GF-D8 (cell line): ENCODE measurements around the gene PRR29.
"Not testable (repeated sequence)": the region's sequence is repeated elsewhere in the genome, so short reads cannot be mapped to it uniquely, and the experiment has no call there.

Source experiments
- DNase-seq: peaks from one replicate; lab custom pipeline; 2025; lab: John Stamatoyannopoulos, UW

Gene PRR29

GRCh38 chr17:63974594-63975192 lies 23.5 kb upstream of the PRR29 start:
- DNase-seq, result no peak

DNA sequence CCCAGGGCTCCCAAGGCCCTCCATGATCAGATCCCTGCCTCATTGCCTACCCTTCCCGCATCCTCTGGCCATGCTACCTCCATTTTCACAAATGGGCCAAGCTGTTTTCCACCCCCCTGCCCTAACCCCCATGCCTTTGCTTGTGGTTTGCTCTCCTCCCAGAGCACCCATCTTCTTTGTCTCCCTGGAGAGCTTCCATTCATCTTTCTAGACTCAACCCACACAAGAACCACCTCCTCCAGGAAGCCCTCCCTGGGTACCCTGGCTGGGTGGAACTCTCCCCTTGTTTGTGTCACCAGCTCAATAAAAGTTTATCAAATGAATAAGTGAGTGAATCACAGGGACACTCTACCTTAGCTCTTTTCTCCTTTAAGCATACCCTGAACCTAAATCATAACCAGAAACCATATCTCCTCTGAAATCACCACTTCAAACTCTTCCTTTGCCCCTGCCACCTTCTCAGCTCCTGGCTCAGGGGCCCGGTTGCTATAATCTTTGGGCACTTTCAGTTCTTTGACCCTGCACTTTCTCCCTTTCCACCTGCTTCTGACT lies 22.5 kb upstream of the PRR29 start:
- no peak for DNase-seq

DNA sequence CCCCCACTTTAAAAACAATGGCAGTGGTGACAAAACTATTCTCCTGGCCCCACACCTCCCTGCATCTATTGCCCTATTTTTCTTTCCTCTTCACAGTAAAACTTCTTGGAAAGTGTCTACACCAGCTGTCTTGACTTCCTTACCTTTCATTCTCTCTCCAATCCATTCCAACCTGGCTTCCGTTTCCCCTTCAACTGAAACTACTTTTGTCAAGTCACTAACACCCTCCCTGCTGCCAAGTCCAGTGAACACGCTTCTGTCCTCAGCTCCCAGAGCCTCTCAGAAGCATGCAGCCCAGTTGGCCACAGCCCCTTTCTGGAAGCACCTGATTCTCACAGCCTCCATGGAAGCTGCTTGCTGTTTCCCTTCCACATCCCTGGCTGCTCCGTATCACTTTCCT lies 21.4 kb upstream of the PRR29 start:
- DNase-seq, result no peak

DNA sequence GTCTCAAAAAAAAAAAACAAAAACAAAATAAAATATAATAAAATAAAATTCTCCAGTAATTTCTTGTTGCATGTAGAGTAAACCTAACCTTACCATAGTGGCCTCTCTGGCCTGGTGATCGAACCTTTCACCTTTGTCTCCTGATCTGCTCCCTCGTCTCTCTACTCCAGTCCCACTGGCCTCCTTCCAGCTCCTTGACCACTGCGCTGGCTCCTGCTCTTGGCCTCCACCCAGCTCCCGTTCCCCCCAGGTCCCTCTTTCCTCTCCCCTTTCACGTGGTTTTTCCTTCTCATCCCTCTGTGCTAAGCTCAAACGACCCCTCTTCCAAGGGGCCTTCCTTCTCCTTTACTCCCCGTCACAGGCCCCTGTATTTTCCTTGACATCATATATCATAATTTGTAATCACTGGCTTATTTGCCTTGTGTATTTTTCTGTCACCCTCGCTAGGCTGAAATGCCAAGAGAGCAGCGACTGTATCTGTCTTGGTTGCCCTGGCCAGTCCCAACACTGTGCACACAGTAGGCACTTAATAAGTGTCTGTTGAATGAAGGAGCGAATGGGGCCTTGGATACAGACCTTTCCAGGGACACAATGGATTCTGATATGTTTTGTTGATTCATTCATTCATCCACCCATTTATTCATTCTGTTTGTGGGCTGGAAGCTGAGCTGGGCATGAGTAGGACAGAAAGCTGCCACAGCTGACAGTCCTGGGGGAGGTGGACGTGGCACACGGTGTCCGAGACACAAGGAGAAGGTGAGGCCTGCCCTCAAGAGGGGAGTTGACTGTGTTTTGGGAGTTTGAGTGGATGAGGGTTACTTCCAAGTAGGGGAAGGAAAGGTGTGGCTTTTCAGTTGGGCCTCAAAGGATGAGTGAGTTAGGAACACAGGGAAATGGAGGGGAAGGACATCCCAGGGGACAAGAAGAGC lies 19.6 kb upstream of the PRR29 start:
- DNase-seq, result no peak

DNA sequence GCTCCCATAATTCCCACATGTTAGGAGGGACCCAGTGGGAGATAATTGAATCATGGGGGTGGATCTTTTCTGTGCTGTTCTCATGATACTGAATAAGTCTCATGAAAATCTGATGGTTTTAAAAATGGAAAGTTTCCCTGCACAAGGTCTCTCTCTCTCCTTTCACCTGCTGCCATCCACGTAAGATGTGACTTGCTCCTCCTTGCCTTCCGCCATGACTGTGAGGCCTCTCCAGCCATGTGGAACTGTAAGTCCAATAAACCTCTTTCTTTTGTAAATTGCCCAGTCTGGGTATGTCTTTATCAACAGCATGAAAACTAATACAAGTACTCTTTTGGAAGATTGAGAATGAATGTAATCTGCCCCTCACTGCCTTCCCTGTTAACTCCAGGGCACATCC lies 15.5 kb upstream of the PRR29 start:
- not testable (repeated sequence) for DNase-seq

DNA sequence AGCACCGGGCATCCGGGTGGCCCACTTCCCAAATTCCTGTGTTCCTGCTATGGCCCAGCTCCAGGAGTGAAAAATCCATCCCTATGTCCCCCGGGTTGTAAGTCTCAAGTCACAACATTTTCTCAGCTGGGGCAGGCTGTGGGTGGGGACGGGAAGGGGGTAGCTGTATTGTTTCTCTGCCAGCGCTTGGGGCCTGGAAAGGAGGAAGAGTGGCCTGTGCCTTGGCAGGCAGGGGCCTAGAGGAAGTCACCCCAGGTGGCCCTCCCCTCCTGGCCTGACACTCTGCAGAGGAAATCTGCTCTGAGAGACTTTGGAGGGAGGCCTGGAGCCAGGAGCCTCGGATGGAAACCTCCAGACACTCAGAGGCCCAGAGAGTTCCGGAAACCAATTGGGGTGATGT lies 14.8 kb upstream of the PRR29 start:
- DNase-seq, result peak; percentile 19

DNA sequence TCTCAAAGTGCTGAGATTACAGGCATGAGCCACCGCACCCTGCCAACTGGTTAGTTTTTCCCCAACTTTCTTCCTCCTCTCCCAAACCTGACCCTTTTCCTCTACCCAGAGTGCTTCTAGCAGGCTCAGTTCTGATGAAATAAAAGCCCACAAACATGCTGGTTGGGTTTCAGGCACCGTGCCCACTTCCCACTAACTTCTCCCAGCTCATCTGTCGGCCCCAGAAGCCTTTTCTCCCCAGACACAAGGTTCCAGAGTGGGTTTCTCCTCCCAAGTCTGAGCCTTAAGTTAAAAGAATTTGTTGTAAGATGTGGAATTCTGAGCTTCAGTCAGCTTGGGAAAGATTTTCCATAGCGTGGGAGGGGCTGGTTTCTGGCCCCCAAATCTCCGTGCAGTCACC lies 13.9 kb upstream of the PRR29 start:
- no peak for DNase-seq

GRCh38 chr17:63984651-63985386 lies 13.3 kb upstream of the PRR29 start:
- no peak for DNase-seq

- DNase-seq, result no peak
Observed at GRCh38 chr17:63985387-63986140, 12.6 kb upstream of the PRR29 start.

DNA sequence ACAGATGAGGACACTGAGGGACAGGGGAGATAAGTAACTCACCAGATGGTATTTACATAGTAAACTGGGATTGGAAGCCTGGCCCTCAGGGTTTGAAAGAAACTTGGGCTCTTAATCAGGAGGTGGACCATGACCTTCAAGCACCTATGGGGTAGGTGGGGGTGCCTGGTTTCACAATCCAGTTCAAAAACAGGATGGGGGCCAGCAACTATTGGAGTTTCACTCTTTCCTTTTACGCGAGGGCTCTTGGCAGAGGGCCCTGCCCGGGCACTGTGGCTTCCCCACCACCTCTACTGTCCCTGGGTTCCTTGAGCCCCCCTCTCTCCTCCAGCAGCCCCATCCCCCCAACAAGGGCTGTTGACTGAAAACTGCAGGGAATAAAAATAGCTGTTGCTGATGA lies 11.3 kb upstream of the PRR29 start:
- no peak for DNase-seq

GRCh38 chr17:63987221-63988126 lies 10.7 kb upstream of the PRR29 start:
- DNase-seq, result no peak

- DNase-seq, result no peak
Observed at GRCh38 chr17:63988127-63988478, 10.0 kb upstream of the PRR29 start.

DNA sequence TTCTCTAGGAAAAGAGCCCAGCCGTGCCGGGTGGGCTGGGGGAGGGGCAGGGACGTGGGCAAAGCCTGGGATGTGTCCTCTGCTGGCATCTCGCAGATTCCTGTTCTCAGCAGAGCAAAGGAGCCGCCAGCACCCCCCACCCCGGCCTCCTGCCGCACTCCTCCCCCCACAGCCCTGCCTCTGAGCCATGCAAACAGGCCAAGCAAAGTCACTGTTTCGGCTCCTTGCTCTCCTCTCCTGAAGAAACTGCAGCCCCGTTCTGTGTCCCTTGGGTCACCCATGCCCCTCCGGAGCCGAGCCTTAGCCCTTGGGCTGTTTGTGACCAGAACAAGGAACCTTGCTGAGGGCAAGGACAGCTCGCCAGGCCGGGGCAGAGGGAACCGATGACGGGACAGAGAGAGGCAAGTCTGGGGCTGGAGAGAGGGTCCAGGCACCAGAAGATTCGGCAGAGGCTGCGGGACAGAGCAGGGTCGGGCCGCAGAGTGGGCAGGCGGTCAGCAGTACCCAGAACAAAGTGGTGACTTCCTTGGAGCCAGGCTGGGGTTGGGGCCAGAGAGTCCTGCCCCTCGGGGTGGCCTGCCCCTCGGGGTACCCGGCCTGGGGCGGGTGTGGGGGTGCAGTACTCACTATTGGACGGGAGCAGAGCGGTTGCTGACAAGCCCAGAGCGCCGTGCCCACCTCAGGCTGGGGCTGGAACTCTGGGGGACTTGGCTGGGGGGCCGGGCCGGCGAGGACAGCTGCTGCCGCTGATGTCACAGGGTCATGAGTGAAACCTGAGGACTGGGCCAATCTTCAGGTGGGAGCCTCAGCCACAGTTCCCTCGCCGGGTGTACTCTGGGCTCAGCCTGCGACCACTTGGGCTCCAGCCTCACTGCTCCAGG lies 9.2 kb upstream of the PRR29 start:
- no peak for DNase-seq

DNA sequence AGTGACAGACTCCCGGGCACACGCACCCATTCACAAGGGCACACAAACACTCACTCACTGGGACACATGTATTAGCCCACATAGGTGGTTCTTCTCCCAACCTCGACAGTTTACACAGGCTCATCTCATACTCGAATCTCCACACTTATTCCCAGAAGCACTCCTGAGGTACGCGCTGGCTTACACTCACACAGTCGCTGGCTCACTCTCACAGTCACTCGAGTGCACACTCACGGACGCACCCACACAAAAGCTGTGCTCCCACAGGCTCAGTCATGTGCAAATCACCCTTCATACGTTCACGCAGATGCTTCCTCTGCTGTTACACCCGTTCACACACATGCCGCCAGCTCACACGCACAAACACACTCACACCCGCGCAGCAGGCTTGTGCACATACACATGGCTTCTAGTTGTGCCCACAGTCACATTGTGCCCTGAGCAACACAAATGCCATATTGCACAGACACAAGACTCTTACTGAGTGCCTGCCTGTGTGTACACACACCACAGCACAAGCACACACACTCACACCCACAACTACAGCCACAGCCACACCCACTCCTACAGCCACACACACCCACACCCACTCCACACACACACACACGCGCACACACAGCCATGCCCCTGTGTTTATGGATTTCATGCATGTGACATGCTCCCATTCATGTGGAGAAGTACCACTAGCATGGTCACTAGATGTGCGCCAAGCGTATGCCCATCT lies 8.4 kb upstream of the PRR29 start:
- no peak for DNase-seq

DNA sequence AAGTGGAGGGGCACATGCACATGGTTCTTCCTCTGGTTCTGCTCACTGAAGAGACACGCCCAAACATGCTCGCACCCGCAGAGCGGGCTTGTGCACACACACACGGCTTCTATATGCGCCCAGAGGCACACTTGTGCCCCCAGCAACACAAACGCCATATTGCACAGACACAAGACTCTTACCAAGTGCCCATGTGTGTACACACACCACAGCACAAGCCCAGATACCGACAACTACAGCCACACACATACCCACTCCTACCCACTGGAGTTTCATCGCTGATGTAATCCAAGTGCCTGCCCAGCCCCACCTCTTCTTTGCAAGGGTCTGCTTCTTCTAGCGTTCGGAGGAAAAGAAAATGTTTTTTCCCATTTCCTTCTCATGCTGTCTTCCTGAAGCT lies 6.5 kb upstream of the PRR29 start:
- DNase-seq, result no peak

DNA sequence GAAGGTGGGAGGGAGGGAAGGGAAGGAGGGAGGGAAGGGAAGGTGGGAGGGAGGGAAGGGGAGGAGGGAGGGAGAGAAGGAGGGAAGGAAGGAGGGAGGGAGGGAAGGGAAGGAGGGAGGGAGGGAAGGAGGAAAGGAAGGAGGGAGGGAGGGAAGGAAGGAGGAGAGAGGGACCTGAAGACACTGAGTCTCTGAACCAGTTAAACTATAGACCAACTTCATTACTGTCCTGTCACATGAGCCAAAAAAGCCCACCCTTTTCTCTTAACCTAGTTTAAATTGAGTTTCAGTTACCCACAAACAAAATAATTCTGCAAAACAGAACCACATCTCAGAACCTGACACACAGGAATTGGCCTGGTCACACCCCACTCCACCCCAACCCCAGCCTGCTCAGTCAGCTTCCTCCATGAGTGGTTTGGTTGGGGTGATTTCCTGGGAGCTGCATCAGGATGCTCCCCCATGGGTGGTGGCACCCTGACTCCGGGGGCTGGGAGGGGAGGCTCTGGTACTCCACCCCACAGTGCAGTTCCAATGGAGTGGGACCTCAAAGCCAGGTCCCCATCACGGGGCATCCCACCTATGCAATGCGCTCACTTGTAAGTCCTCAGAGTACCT lies 4.7 kb upstream of the PRR29 start:
- no peak for DNase-seq

- no peak for DNase-seq
Observed at GRCh38 chr17:63995626-63996025, 2.5 kb upstream of the PRR29 start.

DNA sequence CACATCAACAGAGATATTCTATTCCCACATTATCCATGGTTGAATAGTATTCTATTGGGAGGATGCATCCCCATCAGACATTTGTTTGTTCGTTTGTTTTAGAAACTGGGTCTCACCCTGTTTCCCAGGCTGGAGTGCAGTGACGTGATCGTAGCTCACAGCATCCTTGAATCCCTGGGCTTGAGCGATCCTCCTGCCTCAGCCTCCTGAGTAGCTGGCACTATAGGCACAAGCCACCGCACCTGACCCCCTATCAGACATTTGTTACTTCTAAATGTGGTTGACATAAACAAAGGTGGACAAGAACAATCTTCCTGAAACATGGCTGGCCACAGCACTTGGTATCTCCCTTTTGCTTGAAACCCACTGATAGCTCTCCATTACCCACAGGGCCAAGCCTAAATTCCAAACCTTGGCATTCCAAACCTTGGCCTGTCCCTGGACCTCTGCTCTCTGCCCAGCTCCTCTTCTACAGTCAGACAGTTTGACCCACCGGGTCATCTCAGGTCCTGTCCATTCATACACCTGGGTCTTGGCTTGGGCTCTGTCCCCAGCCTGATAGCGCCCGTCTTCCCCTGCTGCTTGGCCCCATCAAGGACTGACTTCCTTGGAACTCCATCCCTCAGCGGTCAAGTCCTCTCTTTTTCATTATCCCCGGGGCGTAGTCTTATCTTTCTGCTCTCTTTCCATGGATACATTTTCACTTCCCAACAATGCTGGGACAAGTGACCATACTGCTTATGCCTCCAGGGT lies 1.5 kb upstream of the PRR29 start:
- no peak for DNase-seq
